Adrenal gland (tissue), 12 donors: ENCODE results near the gene CWC27. TPM values are rescaled to one million over a fixed set of nuclear protein-coding genes. Genes with fewer than 3 reads are reported as not detected.

ENCODE experiments used
- DNase-seq, 7 donors: peaks; one replicate each; pipeline ENCODE4 v3.0.0-alpha.2; 2019 to 2020
- H3K27ac ChIP-seq, 5 donors: fragments of 200-600 bp; sonication (generic) in 4 of 5; 1 replicate in 3 of 5; 2 replicates in 2 of 5; pipeline versions ENCODE4 v1.5.1 to v1.8.0; 2016 to 2020; ENCODE audit warnings: mild to moderate bottlenecking in 1 of 5
- H3K27me3 ChIP-seq: fragments of 200-600 bp; 2 replicates; pipeline ENCODE4 v1.8.0; 2021
- H3K36me3 ChIP-seq, 2 donors: fragments of 200-600 bp; replicated peaks in 1 of 2; 1 replicate in 1 of 2; 2 replicates in 1 of 2; pipeline versions ENCODE4 v1.5.1 to v1.8.0; 2018 to 2022
- H3K4me1 ChIP-seq, 2 donors: fragments of 200-600 bp; replicated peaks in 1 of 2; 1 replicate in 1 of 2; 2 replicates in 1 of 2; pipeline versions ENCODE4 v1.5.1 to v1.8.0; 2018 to 2021
- H3K4me3 ChIP-seq, 4 donors: fragments of 200-600 bp; sonication (generic) in 3 of 4; one replicate each; pipeline ENCODE4 v1.5.1; 2016 to 2018
- H3K9me3 ChIP-seq, 3 donors: fragments of 200-600 bp; sonication (generic) in 1 of 3; replicated peaks in 1 of 3; 1 replicate in 2 of 3; 2 replicates in 1 of 3; pipeline versions ENCODE4 v1.5.1 to v1.8.0; 2016 to 2021
- CTCF ChIP-seq, 6 experiments: fragments of 450-650 bp in 4 of 6; fragments of 200-600 bp in 2 of 6; sonication (generic) in 1 of 6; IDR thresholded peaks; 1 replicate in 5 of 6; 2 replicates in 1 of 6; pipeline versions ENCODE4 v1.5.1 to v1.8.0; 2016 to 2021; ENCODE audit warnings: antibody characterized with exemption in 6 of 6, mild to moderate bottlenecking in 2 of 6, moderate library complexity in 1 of 6
- POLR2A ChIP-seq, 2 donors: fragments of 450-650 bp; IDR thresholded peaks; one replicate each; pipeline ENCODE4 v1.6.1; 2017; ENCODE audit warnings: antibody characterized with exemption in 2 of 2, mild to moderate bottlenecking in 2 of 2, moderate library complexity in 1 of 2
- WGBS, 4 donors: extraction: QIAGEN DNeasy Blood & Tissue Kit in 2 of 4; methylation state at CpG; one replicate each; pipeline versions ENCODE4 v1.1.5 to v1.1.7; 2013 to 2017; 5-methylcytosine and 5-hydroxymethylcytosine counted together
- intact Hi-C, 2 donors: fragments of 100-400 bp; cut with DNase I; formaldehyde crosslinking; loops; one replicate each; pipeline versions ENCODE4 v1.14.1 to v1.15.0; 2022 to 2023
- polyA plus RNA-seq, 3 donors: library from polyadenylated mRNA; stranded (reverse); fragments of 200-250 nt in 2 of 3; fragments of 350-450 nt in 1 of 3; fragmentation: Illumina TruSeq in 1 of 3; extraction: RNeasy Lipid Tissue Mini Kit (QIAGEN cat#74804) in 1 of 3; gene quantifications; one replicate each; pipeline ENCODE4 v1.2.3, GENCODE V29; 2013 to 2014
- total RNA-seq, 9 donors: library from RNA; depleted of rRNA in 4 of 9; stranded (reverse); fragments of >200 nt in 4 of 9; fragments of 120-200 nt in 1 of 9; fragmentation: NEBNext Ultra II Directional in 1 of 9; extraction: Animal tissue kit (Norgen Biotek cat#: 25700) in 1 of 9; gene quantifications; one replicate each; pipeline versions ENCODE4 v1.1.0 to v1.2.4, GENCODE V29; 2013 to 2023
- donor health status: healthy with polysubstance abuse.
- donor health status: Bipolar disorder and iron deficiency.
- donor health status: DM: yes; HTN: yes; CAD: no.
- donor health status: DM: no; HTN: no; CAD: no.
- donor health status: DM: no; HTN: no; CAD: no.
- donor health status: DM: yes; HTN: yes; CAD: no.

The CWC27 gene
- total and polyA plus RNA-seq, 12 donors = 7.3 to 31.0 (median 15.6) TPM

GRCh38 chr5:64742411-64742810 is 26.3 kb upstream of the CWC27 start:
- Histone ChIP-seq H3K27ac (no peak overlapping the region), H3K4me1 (no peaks in the 10 kb centered on the region), H3K9me3 (no peaks in the 10 kb centered on the region), H3K4me3 (no peak overlapping the region), H3K27me3 (no peaks in the 10 kb centered on the region), H3K36me3 (peaks cover 0 to 13% of the 10 kb centered on the region in 2 donors)
- intact Hi-C loops = no loop called here
- WGBS, 4 donors = 65 to 81% (median 75%) methylated on average over 1 of the region's 1 CpG
- TF ChIP-seq CTCF (IDR thresholded peaks at IDR 0.05) (no peak), POLR2A (IDR thresholded peaks at IDR 0.05) (no peak)
- DNase-seq = no peak

GRCh38 chr5:64742821-64743220 is 25.9 kb upstream of the CWC27 start:
- TF ChIP-seq CTCF (IDR thresholded peaks at IDR 0.05) = no peak
- no peak for TF ChIP-seq POLR2A (IDR thresholded peaks at IDR 0.05)
- Histone ChIP-seq H3K36me3 (peaks cover 0 to 13% of the 10 kb centered on the region in 2 donors), H3K9me3 (no peaks in the 10 kb centered on the region), H3K27ac (no peak overlapping the region), H3K4me1 (no peaks in the 10 kb centered on the region), H3K4me3 (no peak overlapping the region), H3K27me3 (no peaks in the 10 kb centered on the region)
- intact Hi-C loops = no loop called here
- DNase-seq = no peak

- H3K9me3 ChIP-seq = no peaks in the 10 kb centered on the region
- TF ChIP-seq CTCF (IDR thresholded peaks at IDR 0.05) = no peak
- no peak for TF ChIP-seq POLR2A (IDR thresholded peaks at IDR 0.05)
- no peaks in the 10 kb centered on the region for H3K4me1 ChIP-seq
- no peak overlapping the region for H3K27ac ChIP-seq
- no peak overlapping the region for H3K4me3 ChIP-seq
- intact Hi-C loops = no loop called here
- no peak for DNase-seq
- H3K36me3 ChIP-seq = peaks cover 0 to 6% of the 10 kb centered on the region in 2 donors
- no peaks in the 10 kb centered on the region for H3K27me3 ChIP-seq
- WGBS, 4 donors = 93 to 100% (median 99%) methylated on average over 1 of the region's 1 CpG
Observed at GRCh38 chr5:64744914-64745313, 23.8 kb upstream of the CWC27 start.

- 85 to 100% (median 95%) methylated on average over 1 of the region's 1 CpG for WGBS, 4 donors
- H3K27me3 ChIP-seq = no peaks in the 10 kb centered on the region
- H3K9me3 ChIP-seq = no peaks in the 10 kb centered on the region
- no peak overlapping the region for H3K4me3 ChIP-seq
- no peak for DNase-seq
- no peaks in the 10 kb centered on the region for H3K4me1 ChIP-seq
- H3K27ac ChIP-seq = no peak overlapping the region
- TF ChIP-seq POLR2A (IDR thresholded peaks at IDR 0.05) (no peak), CTCF (IDR thresholded peaks at IDR 0.05) (no peak)
- no peaks in the 10 kb centered on the region for H3K36me3 ChIP-seq
- intact Hi-C loops = no loop called here
Observed at GRCh38 chr5:64746446-64746845, 22.3 kb upstream of the CWC27 start.
